ENCODE results near the gene PGLYRP1.

The PGLYRP1 gene

GRCh38 chr19:45972081-45972946 lies 50.5 kb downstream of the PGLYRP1 start:
- FAIRE-seq (peak; percentile 82), DNase-seq (ENCODE audit: low spot score) (no peak)

- DNase-seq (ENCODE audit: low spot score) (no peak), FAIRE-seq (no peak)
Observed at GRCh38 chr19:45971260-45971902, 51.5 kb downstream of the PGLYRP1 start.

GRCh38 chr19:45969676-45970075 lies 53.2 kb downstream of the PGLYRP1 start:
- DNase-seq (ENCODE audit: low spot score) (no peak), FAIRE-seq (no peak)

Measured in urothelium cell line (cell line).